GM23338 (cell line): ENCODE measurements around the gene AFAP1. TPM values are rescaled to one million over a fixed set of nuclear protein-coding genes. Genes with fewer than 3 reads are reported as not detected.

Experiments used
- ATAC-seq: fragments of 200-7000 bp; cut with Tn5 transposase; 3 replicates; pipeline ENCODE4 v1.9.1; 2020
- DNase-seq: peaks from one replicate; pipeline ENCODE4 v3.0.0-alpha.2; 2015; ENCODE audit warnings: low spot score
- H2AFZ ChIP-seq: fragments of 200-600 bp; sonication (generic); 2 replicates; pipeline ENCODE4 v1.8.0; 2016; ENCODE audit warnings: antibody characterized with exemption, mild to moderate bottlenecking, moderate library complexity
- H3F3A ChIP-seq: fragments of 200-600 bp; sonication (generic); replicated peaks from 2 replicates; pipeline ENCODE4 v1.8.0; 2017; ENCODE audit warnings: antibody characterized with exemption, mixed run types, low read depth
- H3K27ac ChIP-seq: fragments of 200-600 bp; sonication (generic); 2 replicates; pipeline ENCODE4 v1.6.1; 2016; ENCODE audit warnings: low read depth
- H3K27me3 ChIP-seq: fragments of 200-600 bp; sonication (generic); 2 replicates; pipeline ENCODE4 v1.8.0; 2016; ENCODE audit warnings: mild to moderate bottlenecking, mixed run types, moderate library complexity; ENCODE audit not compliant: insufficient read depth
- H3K36me3 ChIP-seq: fragments of 200-600 bp; sonication (generic); 2 replicates; pipeline ENCODE4 v1.8.0; 2016; ENCODE audit warnings: mild to moderate bottlenecking; ENCODE audit not compliant: insufficient read depth
- H3K4me1 ChIP-seq: fragments of 200-600 bp; sonication (generic); 2 replicates; pipeline ENCODE4 v1.8.0; 2016; ENCODE audit warnings: mild to moderate bottlenecking, moderate library complexity; ENCODE audit not compliant: insufficient read depth
- H3K4me2 ChIP-seq: fragments of 200-600 bp; sonication (generic); 2 replicates; pipeline ENCODE4 v1.7.1; 2017; ENCODE audit warnings: mixed run types
- H3K4me3 ChIP-seq: fragments of 200-600 bp; sonication (generic); 2 replicates; pipeline ENCODE4 v1.6.1; 2016; ENCODE audit warnings: mixed run types
- H3K79me2 ChIP-seq: fragments of 200-600 bp; sonication (generic); replicated peaks from 2 replicates; pipeline ENCODE4 v1.8.0; 2017; ENCODE audit warnings: mild to moderate bottlenecking; ENCODE audit not compliant: insufficient read depth
- H3K9me2 ChIP-seq: fragments of 200-600 bp; sonication (generic); 2 replicates; pipeline ENCODE4 v1.8.0; 2017; ENCODE audit not compliant: insufficient read depth
- H4K20me1 ChIP-seq: fragments of 200-600 bp; sonication (generic); replicated peaks from 2 replicates; pipeline ENCODE4 v1.8.0; 2017; ENCODE audit warnings: mild to moderate bottlenecking; ENCODE audit not compliant: insufficient read depth
- H3K27ac Mint-ChIP-seq: 2 replicates; pipeline ENCODE4 v1.8.0; 2020; ENCODE audit warnings: inconsistent platforms, mild to moderate bottlenecking, moderate library complexity, mixed read lengths
- H3K27me3 Mint-ChIP-seq: 3 replicates; pipeline ENCODE4 v1.8.0; 2022; ENCODE audit warnings: low read depth, mild to moderate bottlenecking, moderate library complexity, mixed read lengths, inconsistent platforms; ENCODE audit not compliant: insufficient read depth, poor library complexity
- H3K36me3 Mint-ChIP-seq: 3 replicates; pipeline ENCODE4 v1.8.0; 2021; ENCODE audit warnings: low read depth, mild to moderate bottlenecking, inconsistent platforms, moderate library complexity, mixed read lengths
- H3K4me1 Mint-ChIP-seq: 3 replicates; pipeline ENCODE4 v1.8.0; 2020; ENCODE audit warnings: mild to moderate bottlenecking, inconsistent platforms, mixed read lengths
- H3K4me3 Mint-ChIP-seq: 3 replicates; pipeline ENCODE4 v1.8.0; 2021; ENCODE audit warnings: moderate library complexity, mild to moderate bottlenecking, inconsistent platforms, mixed read lengths
- H3K9me3 Mint-ChIP-seq: 3 replicates; pipeline ENCODE4 v1.8.0; 2020; ENCODE audit warnings: moderate library complexity, mild to moderate bottlenecking, inconsistent platforms, mixed read lengths
- CREB1 ChIP-seq: fragments of 250-450 bp; sonication (Bioruptor Pico); IDR thresholded peaks from 2 replicates; pipeline ENCODE4 v1.5.0; 2020; ENCODE audit warnings: low read depth, mild to moderate bottlenecking, moderate library complexity
- CTCF ChIP-seq, 2 experiments: fragments of 200-600 bp in 1 of 2; sonication (generic) in 1 of 2; conservative IDR thresholded peaks; 2 replicates each; pipeline versions ENCODE4 v1.5.1 to v1.6.1; 2016 to 2017; ENCODE audit warnings: antibody characterized with exemption in 2 of 2, low read depth in 2 of 2, mild to moderate bottlenecking in 2 of 2, moderate library complexity in 1 of 2
- ETS1 ChIP-seq: IDR thresholded peaks from 2 replicates; pipeline ENCODE4 v1.6.1; 2016; ENCODE audit warnings: antibody characterized with exemption
- EZH2 ChIP-seq: fragments of 200-600 bp; sonication (generic); IDR thresholded peaks from one replicate; pipeline ENCODE4 v1.8.0; 2017; ENCODE audit warnings: antibody characterized with exemption, mild to moderate bottlenecking, low read depth; ENCODE audit not compliant: unreplicated experiment
- EZH2phosphoT487 ChIP-seq: fragments of 200-600 bp; sonication (generic); IDR thresholded peaks from one replicate; pipeline ENCODE4 v1.8.1; 2018; ENCODE audit warnings: antibody characterized with exemption; ENCODE audit not compliant: unreplicated experiment
- JUNB ChIP-seq: IDR thresholded peaks from one replicate; pipeline ENCODE4 v1.6.1; 2016; ENCODE audit warnings: antibody characterized with exemption; ENCODE audit not compliant: unreplicated experiment
- NANOG ChIP-seq: IDR thresholded peaks from 2 replicates; pipeline ENCODE4 v1.6.1; 2016; ENCODE audit warnings: antibody characterized with exemption, borderline replicate concordance
- POLR2AphosphoS5 ChIP-seq: IDR thresholded peaks from 2 replicates; pipeline ENCODE4 v1.6.1; 2016; ENCODE audit warnings: antibody characterized with exemption, low read depth
- STAT1 ChIP-seq: IDR thresholded peaks from one replicate; pipeline ENCODE4 v1.6.1; 2016; ENCODE audit warnings: antibody characterized with exemption; ENCODE audit not compliant: unreplicated experiment
- ZNF114 ChIP-seq: fragments of 250-450 bp; sonication (Bioruptor Pico); IDR thresholded peaks from 2 replicates; pipeline ENCODE4 v1.5.0; 2020; ENCODE audit warnings: mild to moderate bottlenecking, moderate library complexity
- ZNF331 ChIP-seq: fragments of 250-450 bp; sonication (Bioruptor Pico); IDR thresholded peaks from 2 replicates; pipeline ENCODE4 v1.5.0; 2020; ENCODE audit warnings: low read depth, mild to moderate bottlenecking, moderate library complexity
- ZNF462 ChIP-seq: fragments of 250-450 bp; sonication (Bioruptor Pico); IDR thresholded peaks from 2 replicates; pipeline ENCODE4 v1.5.0; 2020; ENCODE audit warnings: mild to moderate bottlenecking, moderate library complexity
- polyA plus RNA-seq: library from polyadenylated mRNA; unstranded; fragments of >200 nt; fragmentation: Nextera tagmentation; extraction: Ambion mirVana; gene quantifications from 2 replicates; pipeline ENCODE4 v1.2.1, GENCODE V29; 2016
- total RNA-seq: library from RNA; depleted of rRNA; stranded (reverse); fragments of >200 nt; shearing (Covaris generic); gene quantifications from 2 replicates; pipeline ENCODE4 v1.2.3, GENCODE V29; 2014
- TF ChIP-seq, protein P1 (sequence below): IDR thresholded peaks from one replicate; pipeline ENCODE4 v1.6.1; 2018; ENCODE audit warnings: antibody characterized with exemption; ENCODE audit not compliant: unreplicated experiment

The AFAP1 gene
- total and polyA plus RNA-seq, 2 experiments from 2014 or later = 6.5 to 21.5 TPM

- H3K27ac ChIP-seq = 0 out of 2 replicates have a peak overlapping the region, but pooled peaks have one; percentile 85
- Mint-ChIP-seq H3K36me3 (peaks cover 46% of the 10 kb centered on the region), H3K9me3 (peaks cover 14% of the 10 kb centered on the region), H3K4me1 (peaks cover 14% of the 10 kb centered on the region; the same call in 2 of the 3 replicates), H3K27ac (no peak overlapping the region), H3K27me3 (peaks cover 7% of the 10 kb centered on the region), H3K4me3 (no peak overlapping the region)
- H2AFZ ChIP-seq = no peak overlapping the region
- H3K79me2 ChIP-seq = peaks cover 10% of the 10 kb centered on the region
- no peaks in the 10 kb centered on the region for H3F3A ChIP-seq
- H3K27me3 ChIP-seq = no peaks in the 10 kb centered on the region
- no peaks in the 10 kb centered on the region for H3K9me2 ChIP-seq
- H3K4me1 ChIP-seq = peaks cover 18% of the 10 kb centered on the region
- TF ChIP-seq NANOG (no peak), CTCF (conservative IDR thresholded peaks at IDR 0.05; ENCODE audit: low read depth in 2 of 2) (no peak), EZH2 (no peak), ETS1 (no peak), ZNF114 (CRISPR knock-in tag) (no peak), ZNF462 (CRISPR knock-in tag) (no peak), POLR2AphosphoS5 (no peak), STAT1 (no peak), JUNB (no peak), ZNF331 (CRISPR knock-in tag) (no peak), CREB1 (CRISPR knock-in tag) (no peak), EZH2phosphoT487 (no peak)
- TF ChIP-seq, protein P1, sequence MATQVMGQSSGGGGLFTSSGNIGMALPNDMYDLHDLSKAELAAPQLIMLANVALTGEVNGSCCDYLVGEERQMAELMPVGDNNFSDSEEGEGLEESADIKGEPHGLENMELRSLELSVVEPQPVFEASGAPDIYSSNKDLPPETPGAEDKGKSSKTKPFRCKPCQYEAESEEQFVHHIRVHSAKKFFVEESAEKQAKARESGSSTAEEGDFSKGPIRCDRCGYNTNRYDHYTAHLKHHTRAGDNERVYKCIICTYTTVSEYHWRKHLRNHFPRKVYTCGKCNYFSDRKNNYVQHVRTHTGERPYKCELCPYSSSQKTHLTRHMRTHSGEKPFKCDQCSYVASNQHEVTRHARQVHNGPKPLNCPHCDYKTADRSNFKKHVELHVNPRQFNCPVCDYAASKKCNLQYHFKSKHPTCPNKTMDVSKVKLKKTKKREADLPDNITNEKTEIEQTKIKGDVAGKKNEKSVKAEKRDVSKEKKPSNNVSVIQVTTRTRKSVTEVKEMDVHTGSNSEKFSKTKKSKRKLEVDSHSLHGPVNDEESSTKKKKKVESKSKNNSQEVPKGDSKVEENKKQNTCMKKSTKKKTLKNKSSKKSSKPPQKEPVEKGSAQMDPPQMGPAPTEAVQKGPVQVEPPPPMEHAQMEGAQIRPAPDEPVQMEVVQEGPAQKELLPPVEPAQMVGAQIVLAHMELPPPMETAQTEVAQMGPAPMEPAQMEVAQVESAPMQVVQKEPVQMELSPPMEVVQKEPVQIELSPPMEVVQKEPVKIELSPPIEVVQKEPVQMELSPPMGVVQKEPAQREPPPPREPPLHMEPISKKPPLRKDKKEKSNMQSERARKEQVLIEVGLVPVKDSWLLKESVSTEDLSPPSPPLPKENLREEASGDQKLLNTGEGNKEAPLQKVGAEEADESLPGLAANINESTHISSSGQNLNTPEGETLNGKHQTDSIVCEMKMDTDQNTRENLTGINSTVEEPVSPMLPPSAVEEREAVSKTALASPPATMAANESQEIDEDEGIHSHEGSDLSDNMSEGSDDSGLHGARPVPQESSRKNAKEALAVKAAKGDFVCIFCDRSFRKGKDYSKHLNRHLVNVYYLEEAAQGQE = no peak
- no peaks in the 10 kb centered on the region; the same call in 1 of the 2 replicates for H4K20me1 ChIP-seq
- ATAC-seq (no peak), DNase-seq (no peak)
- H3K4me3 ChIP-seq = no peak overlapping the region
- no peaks in the 10 kb centered on the region for H3K36me3 ChIP-seq
- no peak overlapping the region for H3K4me2 ChIP-seq
These were observed 70.7 kb downstream of the AFAP1 start for GRCh38 chr4:7868892-7869471.
